Lung (tissue), 16 donors: ENCODE measurements around the gene YY2. TPM values are rescaled to one million over a fixed set of nuclear protein-coding genes. Genes with fewer than 3 reads are reported as not detected.

ENCODE experiments used
- ATAC-seq: fragments of 200-7000 bp; cut with Tn5 transposase; one replicate; pipeline ENCODE4 v1.9.1; 2020; ENCODE audit warnings: moderate number of reproducible peaks; ENCODE audit not compliant: insufficient read depth, low FRiP score
- DNase-seq, 3 donors: peaks; one replicate each; pipeline ENCODE4 v3.0.0-alpha.2; 2013 to 2017
- H3K27ac ChIP-seq, 2 donors: one replicate each; pipeline ENCODE4 v1.5.1; 2013; ENCODE audit warnings: mild to moderate bottlenecking in 2 of 2, moderate library complexity in 2 of 2, control low read depth in 1 of 2, inconsistent platforms in 1 of 2, low read depth in 1 of 2, low read length in 1 of 2
- H3K27me3 ChIP-seq, 3 donors: one replicate each; pipeline ENCODE4 v1.5.1; 2013; ENCODE audit warnings: low read length in 2 of 3; ENCODE audit not compliant: control insufficient read depth in 3 of 3, insufficient read depth in 3 of 3
- H3K36me3 ChIP-seq, 4 donors: one replicate each; pipeline ENCODE4 v1.5.1; 2013; ENCODE audit warnings: low read length in 4 of 4, mild to moderate bottlenecking in 1 of 4, moderate library complexity in 1 of 4; ENCODE audit not compliant: control insufficient read depth in 4 of 4, insufficient read depth in 4 of 4
- H3K4me1 ChIP-seq, 5 donors: one replicate each; pipeline ENCODE4 v1.5.1; 2013; ENCODE audit warnings: low read length in 5 of 5, mild to moderate bottlenecking in 2 of 5, moderate library complexity in 1 of 5; ENCODE audit not compliant: control insufficient read depth in 5 of 5, insufficient read depth in 5 of 5
- H3K4me3 ChIP-seq: one replicate; pipeline ENCODE4 v1.5.1; 2013; ENCODE audit warnings: mild to moderate bottlenecking, control low read depth, moderate library complexity
- H3K9ac ChIP-seq, 2 donors: one replicate each; pipeline ENCODE4 v1.5.1; 2013; ENCODE audit warnings: low read length in 2 of 2, control low read depth in 1 of 2; ENCODE audit not compliant: insufficient read depth in 1 of 2
- H3K9me3 ChIP-seq, 4 donors: one replicate each; pipeline ENCODE4 v1.5.1; 2013; ENCODE audit warnings: low read length in 3 of 4, mild to moderate bottlenecking in 1 of 4, moderate library complexity in 1 of 4; ENCODE audit not compliant: control insufficient read depth in 4 of 4, insufficient read depth in 3 of 4
- WGBS, 2 donors: extraction: QIAGEN DNeasy Blood & Tissue Kit; methylation state at CpG; one replicate each; pipeline ENCODE4 v1.1.7; 2013; 5-methylcytosine and 5-hydroxymethylcytosine counted together
- long read RNA-seq, 5 donors: transcript quantifications; one replicate each; lab custom pipeline, GENCODE V29; 2026
- polyA plus RNA-seq, 2 donors: library from polyadenylated mRNA; stranded (reverse); fragments of 200-250 nt; gene quantifications; one replicate each; pipeline ENCODE4 v1.2.1, GENCODE V29; 2013
- total RNA-seq, 2 donors: library from RNA; depleted of rRNA in 1 of 2; stranded (reverse); fragments of >200 nt in 1 of 2; gene quantifications; one replicate each; pipeline ENCODE4 v1.2.1, GENCODE V29; 2014 to 2021
- TF ChIP-seq, protein P1 (sequence below): IDR thresholded peaks from 2 replicates; pipeline ENCODE4 v1.5.1; 2012; ENCODE audit warnings: mild to moderate bottlenecking; ENCODE audit errors: control extremely low read depth, extremely low read depth
- donor health status: control.
- donor health status: control.
- donor health status: Bipolar disorder and iron deficiency.
- donor health status: healthy.
- donor health status: DM: yes; HTN: yes; CAD: no.

The YY2 gene
- total RNA-seq: 1 to 10 TPM; 2.0 to 4.1 TPM
- under 1 TPM; 0.77 to 0.91 TPM for polyA plus RNA-seq
- long read RNA-seq, donor 1, transcript YY2-201 (1 exons, 2,741 nt): major isoform, 6 of 6 reads
- long read RNA-seq, donor 1, partial matches to known transcripts: 0 of 6 reads
- long read RNA-seq, donor 1, other reads (novel, unspliced or antisense): 0 of 6 reads
- long read RNA-seq, donor 2, partial matches to known transcripts: 0 of 2 reads
- long read RNA-seq, donor 2, other reads (novel, unspliced or antisense): 0 of 2 reads
- long read RNA-seq, donor 3, partial matches to known transcripts: 0 of 4 reads
- long read RNA-seq, donor 3, other reads (novel, unspliced or antisense): 0 of 4 reads
- long read RNA-seq, donor 4, partial matches to known transcripts: 0 of 3 reads
- long read RNA-seq, donor 4, other reads (novel, unspliced or antisense): 0 of 3 reads
- long read RNA-seq, donor 5, transcript YY2-201 (1 exons, 2,741 nt): major isoform, 10 of 10 reads
- long read RNA-seq, donor 5, partial matches to known transcripts: 0 of 10 reads
- long read RNA-seq, donor 5, other reads (novel, unspliced or antisense): 0 of 10 reads

DNA sequence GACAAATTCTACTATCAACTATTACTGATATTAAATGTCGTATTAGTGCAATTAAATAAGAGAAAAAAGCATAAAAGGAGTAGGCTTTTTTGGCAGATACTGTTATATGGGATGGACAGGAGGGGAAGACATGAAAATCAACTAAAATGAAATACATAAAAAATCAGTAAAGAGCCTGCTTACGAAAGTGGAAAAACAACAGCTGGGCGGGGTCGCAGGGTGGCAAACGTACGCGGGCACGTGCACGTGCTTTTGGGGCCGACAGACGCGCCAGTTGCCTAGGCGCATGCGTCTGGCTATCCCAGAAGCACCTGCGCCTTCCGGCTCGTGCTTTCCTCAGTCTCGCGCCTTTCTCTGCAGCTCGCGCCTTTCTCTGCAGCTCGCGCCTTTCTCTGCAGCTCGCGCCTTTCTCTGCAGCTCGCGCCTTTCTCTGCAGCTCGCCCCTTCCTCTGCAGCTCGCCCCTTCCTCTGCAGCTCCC is at the start of gene YY2:
Gene YY2 (plus strand): TSS at position 51 of the 479 bp plus-strand sequence. CDS start 498 bp downstream, outside the sequence.
- peaks cover 0 to 3% (median 3%) of the 10 kb centered on the region in 3 donors for H3K27me3 ChIP-seq
- H3K4me1 ChIP-seq: no peaks in the 10 kb centered on the region
- H3K27ac ChIP-seq: no peak within 1 kb of the TSS
- no peak within 1 kb of the TSS for H3K4me3 ChIP-seq
- 88 to 99% methylated on average over 24 to 29 of the region's 29 CpGs for WGBS, 2 donors
- DNase-seq: no peak
- H3K9ac ChIP-seq: no peak within 1 kb of the TSS
- TF ChIP-seq, protein P1, sequence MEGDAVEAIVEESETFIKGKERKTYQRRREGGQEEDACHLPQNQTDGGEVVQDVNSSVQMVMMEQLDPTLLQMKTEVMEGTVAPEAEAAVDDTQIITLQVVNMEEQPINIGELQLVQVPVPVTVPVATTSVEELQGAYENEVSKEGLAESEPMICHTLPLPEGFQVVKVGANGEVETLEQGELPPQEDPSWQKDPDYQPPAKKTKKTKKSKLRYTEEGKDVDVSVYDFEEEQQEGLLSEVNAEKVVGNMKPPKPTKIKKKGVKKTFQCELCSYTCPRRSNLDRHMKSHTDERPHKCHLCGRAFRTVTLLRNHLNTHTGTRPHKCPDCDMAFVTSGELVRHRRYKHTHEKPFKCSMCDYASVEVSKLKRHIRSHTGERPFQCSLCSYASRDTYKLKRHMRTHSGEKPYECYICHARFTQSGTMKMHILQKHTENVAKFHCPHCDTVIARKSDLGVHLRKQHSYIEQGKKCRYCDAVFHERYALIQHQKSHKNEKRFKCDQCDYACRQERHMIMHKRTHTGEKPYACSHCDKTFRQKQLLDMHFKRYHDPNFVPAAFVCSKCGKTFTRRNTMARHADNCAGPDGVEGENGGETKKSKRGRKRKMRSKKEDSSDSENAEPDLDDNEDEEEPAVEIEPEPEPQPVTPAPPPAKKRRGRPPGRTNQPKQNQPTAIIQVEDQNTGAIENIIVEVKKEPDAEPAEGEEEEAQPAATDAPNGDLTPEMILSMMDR: no peak
- H3K36me3 ChIP-seq: peaks cover 0 to 11% (median 3%) of the 10 kb centered on the region in 4 donors
- no peaks in the 10 kb centered on the region for H3K9me3 ChIP-seq
- no peak for ATAC-seq

DNA sequence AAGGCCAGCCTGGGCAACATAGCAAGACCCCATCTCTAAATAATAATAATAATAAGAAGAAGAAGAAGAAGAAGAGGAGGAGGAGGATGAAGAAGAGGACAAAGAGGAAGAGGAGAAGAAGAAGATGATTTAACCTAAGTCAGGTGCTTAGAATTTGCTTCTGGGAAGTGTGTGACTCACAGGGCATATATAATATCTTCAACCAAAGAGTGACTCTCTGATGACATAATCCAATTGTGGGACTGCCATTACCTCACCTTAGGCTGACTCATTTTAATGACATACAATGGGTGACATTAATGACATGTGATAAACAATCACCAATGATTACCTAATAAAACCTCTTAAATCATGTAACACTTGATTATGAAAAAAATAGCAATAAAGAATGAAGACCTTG is 49.1 kb upstream of the YY2 start:
- no peaks in the 10 kb centered on the region for H3K4me1 ChIP-seq
- no peak overlapping the region for H3K27ac ChIP-seq
- DNase-seq (no peak), ATAC-seq (no peak)
- H3K9me3 ChIP-seq: peaks cover 0 to 5% (median 0%) of the 10 kb centered on the region in 4 donors
- H3K4me3 ChIP-seq: no peak overlapping the region
- no peak overlapping the region for H3K9ac ChIP-seq
- H3K27me3 ChIP-seq: peaks cover 0 to 6% (median 0%) of the 10 kb centered on the region in 3 donors
- TF ChIP-seq, protein P1: no peak
- H3K36me3 ChIP-seq: no peaks in the 10 kb centered on the region

DNA sequence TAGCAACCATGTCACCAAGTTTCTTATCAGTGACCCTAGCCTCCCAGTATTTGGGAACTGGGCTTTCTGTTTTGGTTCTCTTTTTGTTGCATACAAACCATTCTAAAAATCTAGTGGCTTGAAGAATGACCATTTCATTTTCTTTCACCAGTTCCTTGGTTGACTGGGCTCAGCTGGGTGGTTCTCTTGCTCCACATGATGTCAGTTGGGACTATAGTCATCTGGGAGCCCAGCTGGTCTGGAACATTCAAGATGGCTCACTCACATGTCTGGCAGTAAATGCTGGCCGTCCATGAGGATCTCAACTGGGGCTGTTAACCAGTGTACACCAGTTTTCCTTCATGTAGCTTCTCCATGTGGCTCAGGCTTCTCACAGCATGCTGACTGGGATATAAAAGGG is 44.0 kb upstream of the YY2 start:
- ATAC-seq: no peak
- 74 to 100% methylated on average over 1 of the region's 1 CpG for WGBS, 2 donors

More for the DNA sequence above, 44.0 kb upstream of the YY2 start:
- no peak for DNase-seq
- Histone ChIP-seq H3K9ac (no peak overlapping the region), H3K9me3 (peaks cover 0 to 5% (median 2%) of the 10 kb centered on the region in 4 donors), H3K4me3 (no peak overlapping the region), H3K36me3 (no peaks in the 10 kb centered on the region), H3K4me1 (peaks cover 0 to 20% (median 0%) of the 10 kb centered on the region in 5 donors), H3K27ac (no peak overlapping the region), H3K27me3 (peaks cover 0 to 7% (median 0%) of the 10 kb centered on the region in 3 donors)
- TF ChIP-seq, protein P1: no peak
